D341Med (cell line): ENCODE measurements around the gene LEFTY2.
"Not testable (repeated sequence)": the region's sequence is repeated elsewhere in the genome, so short reads cannot be mapped to it uniquely, and the experiment has no call there.

Experiments used
- DNase-seq: peaks from one replicate; pipeline ENCODE4 v3.0.0; 2012; ENCODE audit warnings: low spot score

LEFTY2 gene

GRCh38 chr1:225899044-225899925 is 41.7 kb downstream of the LEFTY2 start:
- DNase-seq, result no peak

- no peak for DNase-seq
Observed at GRCh38 chr1:225897595-225898514, 43.2 kb downstream of the LEFTY2 start.

GRCh38 chr1:225896937-225897549 is 44.0 kb downstream of the LEFTY2 start:
- DNase-seq, result no peak

GRCh38 chr1:225896494-225896893 is 44.5 kb downstream of the LEFTY2 start:
- no peak for DNase-seq

- no peak for DNase-seq
Observed at GRCh38 chr1:225892307-225892706, 48.7 kb downstream of the LEFTY2 start.

- DNase-seq, result no peak
Observed at GRCh38 chr1:225891229-225891972, 49.6 kb downstream of the LEFTY2 start.

- DNase-seq, result no peak
Observed at GRCh38 chr1:225890346-225891228, 50.4 kb downstream of the LEFTY2 start.

- no peak for DNase-seq
Observed at GRCh38 chr1:225889743-225890142, 51.3 kb downstream of the LEFTY2 start.

GRCh38 chr1:225888898-225889601 is 52.0 kb downstream of the LEFTY2 start, which contains the start of gene LEFTY1:
TSS of gene LEFTY1 (minus strand) at chr1:225889146. CDS start at chr1:225889066, 80 bp downstream.
- no peak for DNase-seq

GRCh38 chr1:225888289-225888897 is 52.6 kb downstream of the LEFTY2 start:
- DNase-seq, result no peak

GRCh38 chr1:225887554-225888288 is 53.3 kb downstream of the LEFTY2 start:
- not testable (repeated sequence) for DNase-seq

GRCh38 chr1:225887030-225887314 is 54.0 kb downstream of the LEFTY2 start:
- no peak for DNase-seq
